Measurements from ENCODE around the gene SNAP91. TPM values are rescaled to one million over a fixed set of nuclear protein-coding genes. Genes with fewer than 3 reads are reported as not detected.

Gene SNAP91
- total RNA-seq, 2 donors from 2014 or later = not detected

Other genes starting within 250 kb of the SNAP91 start
- gene PRSS35, start 196.6 kb downstream of the SNAP91 start, total RNA-seq = not detected
- not detected for gene RIPPLY2, start 144.3 kb upstream of the SNAP91 start, total RNA-seq
- 10 to 100 TPM; 35.6 to 48.6 TPM for gene CYB5R4, start 150.6 kb upstream of the SNAP91 start, total RNA-seq

All from activated T-helper 17 cell treated with anti-CD3 and anti-CD28 coated beads, Interleukin-2, amount 50 U/mL, for 72 hours (primary cell).